HCT116 (cell line): ENCODE results near the gene ADIPOQ. TPM values are rescaled to one million over a fixed set of nuclear protein-coding genes. Genes with fewer than 3 reads are reported as not detected.
A peak's percentile ranks its signal among the peaks of the same experiment; 100 is the strongest.

Experiments
- ATAC-seq: fragments of 200-7000 bp; cut with Tn5 transposase; 2 replicates; pipeline ENCODE4 v1.9.1; 2020; ENCODE audit warnings: mild to moderate bottlenecking, moderate library complexity
- BruUV-seq: library from RNA; stranded (reverse); fragments of 400-500 nt; replicated peaks from 2 replicates; lab custom pipeline; 2021; lab: Mats Ljungman, UMichigan
- CTCF ChIA-PET: fragments of 300-600 bp; sonication (Branson Sonifier 250); formaldehyde crosslinking; loops from one replicate; lab custom pipeline; 2021; ENCODE audit warnings: antibody characterized with exemption; lab: Charles Lee
- POLR2A ChIA-PET: fragments of 300-600, 350-600 bp; sonication (Branson Sonifier 250); formaldehyde crosslinking; loops from one replicate; lab custom pipeline; 2021; ENCODE audit warnings: antibody characterized with exemption; lab: Charles Lee
- RAD21 ChIA-PET, 2 experiments: fragments of 300-600 bp; sonication (Branson Sonifier 250); formaldehyde crosslinking; loops; one replicate each; lab custom pipeline; 2023; ENCODE audit warnings: low total read pairs in 2 of 2; ENCODE audit not compliant: uncharacterized antibody in 2 of 2, unreplicated experiment in 2 of 2, low non-redundant PET in 1 of 2; lab: Charles Lee
- DNase-seq: peaks from one replicate; pipeline ENCODE4 v3.0.0-alpha.2; 2010; ENCODE audit warnings: low read depth, low spot score
- H2AFZ ChIP-seq: fragments of 200-600 bp; shearing (Covaris generic), sonication (generic); 2 replicates; pipeline ENCODE4 v1.6.1; 2017; ENCODE audit warnings: low read depth, mixed run types, mixed read lengths, antibody characterized with exemption, low read length; ENCODE audit not compliant: poor library complexity, severe bottlenecking
- H3K27ac ChIP-seq: 2 replicates; pipeline ENCODE4 v1.5.1; 2012; ENCODE audit warnings: low read depth, low read length
- H3K27me3 ChIP-seq: fragments of 200-600 bp; sonication (generic); 2 replicates; pipeline ENCODE4 v1.6.1; 2016; ENCODE audit warnings: mixed run types, low read length, mixed read lengths; ENCODE audit not compliant: insufficient read depth
- H3K36me3 ChIP-seq, 2 experiments: fragments of 200-500 bp in 1 of 2; fragments of 200-600 bp in 1 of 2; sonication (Bioruptor generic) in 1 of 2; sonication (generic) in 1 of 2; 2 replicates each; pipeline versions ENCODE4 v1.5.1 to v1.6.1; 2014 to 2016; ENCODE audit warnings: low read length in 2 of 2, inconsistent platforms in 1 of 2, mixed read lengths in 1 of 2, mixed run types in 1 of 2; ENCODE audit not compliant: insufficient read depth in 2 of 2, control insufficient read depth in 1 of 2
- H3K4me1 ChIP-seq, 2 experiments: fragments of 200-600 bp in 1 of 2; sonication (generic) in 1 of 2; 2 replicates each; pipeline versions ENCODE4 v1.5.1 to v1.6.1; 2012 to 2017; ENCODE audit warnings: low read length in 2 of 2, inconsistent platforms in 1 of 2, mild to moderate bottlenecking in 1 of 2, mixed read lengths in 1 of 2, mixed run types in 1 of 2, moderate library complexity in 1 of 2; ENCODE audit not compliant: insufficient read depth in 2 of 2, control insufficient read depth in 1 of 2
- H3K4me2 ChIP-seq: fragments of 200-600 bp; sonication (generic); 2 replicates; pipeline ENCODE4 v1.6.1; 2017; ENCODE audit warnings: mixed run types, low read length, mixed read lengths
- H3K4me3 ChIP-seq, 2 experiments: fragments of 200-600 bp in 1 of 2; sonication (generic) in 1 of 2; replicated peaks in 1 of 2; 2 replicates each; pipeline ENCODE4 v1.5.1; 2011 to 2016; ENCODE audit warnings: low read length in 2 of 2, control low read depth in 1 of 2, low read depth in 1 of 2, mild to moderate bottlenecking in 1 of 2, mixed read lengths in 1 of 2, mixed run types in 1 of 2
- H3K79me2 ChIP-seq: fragments of 200-600 bp; sonication (generic); 2 replicates; pipeline ENCODE4 v1.6.1; 2017; ENCODE audit warnings: mild to moderate bottlenecking, mixed run types, low read length, moderate library complexity, mixed read lengths; ENCODE audit not compliant: insufficient read depth
- H3K9ac ChIP-seq: fragments of 200-600 bp; sonication (generic); 2 replicates; pipeline ENCODE4 v1.6.1; 2016; ENCODE audit warnings: low read length, mixed read lengths
- H3K9me2 ChIP-seq: fragments of 200-600 bp; sonication (generic), shearing (Covaris generic); 2 replicates; pipeline ENCODE4 v1.6.1; 2017; ENCODE audit warnings: mixed run types, mild to moderate bottlenecking, moderate library complexity; ENCODE audit not compliant: insufficient read depth
- H3K9me3 ChIP-seq, 2 experiments: fragments of 200-500 bp in 1 of 2; fragments of 200-600 bp in 1 of 2; sonication (Bioruptor generic) in 1 of 2; sonication (generic) in 1 of 2; 2 replicates each; pipeline ENCODE4 v1.6.1; 2014 to 2017; ENCODE audit warnings: low read length in 2 of 2, mixed read lengths in 2 of 2, inconsistent platforms in 1 of 2, low read depth in 1 of 2, mild to moderate bottlenecking in 1 of 2, mixed run types in 1 of 2, moderate library complexity in 1 of 2; ENCODE audit not compliant: control insufficient read depth in 1 of 2, insufficient read depth in 1 of 2
- H4K20me1 ChIP-seq: fragments of 200-600 bp; sonication (generic), shearing (Covaris generic); 2 replicates; pipeline ENCODE4 v1.6.1; 2017; ENCODE audit warnings: mixed run types, mild to moderate bottlenecking, moderate library complexity; ENCODE audit not compliant: insufficient read depth
- ATF3 ChIP-seq: IDR thresholded peaks from 2 replicates; pipeline ENCODE4 v1.6.1; 2012
- CEBPB ChIP-seq: IDR thresholded peaks from 2 replicates; pipeline ENCODE4 v1.6.1; 2012; ENCODE audit warnings: low read depth
- CTCF ChIP-seq, 3 experiments: fragments of 200-600 bp in 1 of 3; sonication (generic) in 1 of 3; IDR thresholded peaks in 2 of 3; conservative IDR thresholded peaks in 1 of 3; 2 replicates each; pipeline ENCODE4 v1.5.1; 2012 to 2017; ENCODE audit warnings: low read depth in 2 of 3, low read length in 2 of 3, antibody characterized with exemption in 1 of 3, borderline replicate concordance in 1 of 3, control low read depth in 1 of 3, mild to moderate bottlenecking in 1 of 3, mixed read lengths in 1 of 3, mixed run types in 1 of 3, moderate library complexity in 1 of 3; ENCODE audit not compliant: insufficient read depth in 1 of 3
- EGR1 ChIP-seq: IDR thresholded peaks from 2 replicates; pipeline ENCODE4 v1.6.1; 2012; ENCODE audit warnings: low read depth
- ELF1 ChIP-seq: IDR thresholded peaks from 2 replicates; pipeline ENCODE4 v1.6.1; 2012; ENCODE audit warnings: low read depth, borderline replicate concordance
- EZH2 ChIP-seq: fragments of 200-600 bp; sonication (generic); IDR thresholded peaks from 2 replicates; pipeline ENCODE4 v1.6.1; 2017; ENCODE audit warnings: antibody characterized with exemption, mixed run types
- EZH2phosphoT487 ChIP-seq: fragments of 200-600 bp; IDR thresholded peaks from 2 replicates; pipeline ENCODE4 v1.6.1; 2018; ENCODE audit warnings: antibody characterized with exemption, borderline replicate concordance
- JUND ChIP-seq: IDR thresholded peaks from 2 replicates; pipeline ENCODE4 v1.6.1; 2012
- MAX ChIP-seq: IDR thresholded peaks from 2 replicates; pipeline ENCODE4 v1.6.1; 2012
- POLR2A ChIP-seq: IDR thresholded peaks from 2 replicates; pipeline ENCODE4 v1.7.0; 2011; ENCODE audit warnings: borderline replicate concordance; ENCODE audit not compliant: insufficient read depth, insufficient read length; ENCODE audit errors: extremely low read depth
- POLR2AphosphoS5 ChIP-seq: IDR thresholded peaks from 2 replicates; pipeline ENCODE4 v1.6.1; 2011; ENCODE audit warnings: mild to moderate bottlenecking, low read depth, low read length, moderate library complexity
- SIN3A ChIP-seq: IDR thresholded peaks from 2 replicates; pipeline ENCODE4 v1.6.1; 2012; ENCODE audit warnings: low read depth
- SP1 ChIP-seq: IDR thresholded peaks from 2 replicates; pipeline ENCODE4 v1.6.1; 2012; ENCODE audit warnings: low read depth
- SRF ChIP-seq: IDR thresholded peaks from 2 replicates; pipeline ENCODE4 v1.6.1; 2012; ENCODE audit warnings: low read depth
- TCF7L2 ChIP-seq: IDR thresholded peaks from 2 replicates; pipeline ENCODE4 v1.7.0; 2011; ENCODE audit warnings: borderline replicate concordance, inconsistent platforms; ENCODE audit not compliant: insufficient read depth, insufficient read length; ENCODE audit errors: extremely low read depth
- ZBTB33 ChIP-seq: IDR thresholded peaks from 2 replicates; pipeline ENCODE4 v1.6.1; 2011; ENCODE audit warnings: mild to moderate bottlenecking, low read length, moderate library complexity; ENCODE audit not compliant: insufficient replicate concordance; ENCODE audit errors: extremely low read depth
- ZFX ChIP-seq: fragments of 450-650 bp; IDR thresholded peaks from 2 replicates; pipeline ENCODE4 v1.6.1; 2017
- intact Hi-C: fragments of 100-400 bp; cut with micrococcal nuclease; formaldehyde crosslinking; loops from 2 replicates; pipeline ENCODE4 v1.10.0; 2022
- total RNA-seq: library from RNA; stranded (reverse); gene quantifications from one replicate; pipeline ENCODE4 v1.2.1, GENCODE V29; 2021; ENCODE audit not compliant: unreplicated experiment

Gene ADIPOQ
- total RNA-seq, 1 experiment from 2014 or later, result not detected

- ATAC-seq (peak; percentile 11; the same call in 1 of the 2 replicates), DNase-seq (no peak)
- no peaks in the 10 kb centered on the region for H3K27me3 ChIP-seq
- TF ChIP-seq EZH2 (no peak), POLR2A (no peak), CEBPB (no peak), JUND (no peak), SIN3A (no peak), ATF3 (no peak), SRF (no peak), SP1 (no peak), EGR1 (no peak), EZH2phosphoT487 (no peak), CTCF (IDR thresholded peaks at IDR 0.05 in 2 of 3, conservative IDR thresholded peaks at IDR 0.05 in 1 of 3; ENCODE audit: borderline replicate concordance in 1 of 3, insufficient read depth in 1 of 3, low read depth in 2 of 3, low read length in 2 of 3) (no peak), ZFX (no peak), MAX (no peak), ELF1 (no peak), ZBTB33 (no peak), TCF7L2 (no peak), POLR2AphosphoS5 (no peak)
- intact Hi-C loops, result loop anchor here (5.0 kb wide), 1 partner anchor 240 kb away; the partner anchor contains the start of gene TBCCD1
- POLR2A ChIA-PET, result no interaction called here
- no TSS peak for BruUV-seq
- peak overlapping the region; percentile 95 for H3K9ac ChIP-seq
- H3K9me3 ChIP-seq, result no peaks in the 10 kb centered on the region
- peak overlapping the region; percentile 89 for H3K27ac ChIP-seq
- H3K36me3 ChIP-seq, result peaks cover 7 to 28% of the 10 kb centered on the region in 2 experiments
- peak overlapping the region; percentile 83 for H3K4me2 ChIP-seq
- H3K4me1 ChIP-seq, result peaks cover 11 to 21% of the 10 kb centered on the region in 2 experiments; a peak in 3 of 4 replicates
- H2AFZ ChIP-seq, result no peak overlapping the region
- peak overlapping the region; percentile 86 to 95 for H3K4me3 ChIP-seq
- CTCF ChIA-PET, result interaction anchor here (1.0 kb wide), 1 partner anchor 14 kb away, joined by 3 read pairs; no protein-coding TSS in a partner anchor
- peaks cover 36% of the 10 kb centered on the region for H3K79me2 ChIP-seq
- RAD21 ChIA-PET, result no interaction called here
- H4K20me1 ChIP-seq, result no peaks in the 10 kb centered on the region
- H3K9me2 ChIP-seq, result no peaks in the 10 kb centered on the region
Measured at GRCh38 chr3:186807231-186807630, 35.3 kb upstream of the ADIPOQ start.
